Fibroblast of mammary gland (primary cell): Measurements from ENCODE around the gene IFIT3.

Experiments
- DNase-seq: peaks from one replicate; pipeline ENCODE4 v3.0.0-alpha.2; 2010; ENCODE audit warnings: low read depth
- H3K4me3 ChIP-seq: 2 replicates; pipeline ENCODE4 v1.5.1; 2011; ENCODE audit warnings: low read depth, mild to moderate bottlenecking, low read length, moderate library complexity; ENCODE audit not compliant: control insufficient read depth
- CTCF ChIP-seq: conservative IDR thresholded peaks from 2 replicates; pipeline ENCODE4 v1.5.1; 2011; ENCODE audit warnings: low read depth, low read length, inconsistent platforms; ENCODE audit not compliant: control insufficient read depth, insufficient read depth

Gene IFIT3

GRCh38 chr10:89303161-89303560 is 24.6 kb upstream of the IFIT3 start:
- no peak for DNase-seq
- TF ChIP-seq CTCF: no peak
- H3K4me3 ChIP-seq: no peak overlapping the region

- DNase-seq: no peak
- H3K4me3 ChIP-seq: no peak overlapping the region
- TF ChIP-seq CTCF: no peak
Observed at GRCh38 chr10:89304026-89304425, 23.8 kb upstream of the IFIT3 start.

- TF ChIP-seq CTCF: no peak
- no peak for DNase-seq
- H3K4me3 ChIP-seq: no peak overlapping the region
Observed at GRCh38 chr10:89304446-89304845, 23.4 kb upstream of the IFIT3 start.

GRCh38 chr10:89304925-89305324 is 22.9 kb upstream of the IFIT3 start:
- DNase-seq: no peak
- TF ChIP-seq CTCF: no peak
- no peak overlapping the region for H3K4me3 ChIP-seq

GRCh38 chr10:89305766-89306433 is 21.9 kb upstream of the IFIT3 start:
- no peak for DNase-seq
- no peak overlapping the region for H3K4me3 ChIP-seq
- no peak for TF ChIP-seq CTCF

GRCh38 chr10:89306434-89307268 is 21.1 kb upstream of the IFIT3 start:
- DNase-seq: no peak
- no peak for TF ChIP-seq CTCF
- H3K4me3 ChIP-seq: no peak overlapping the region
